ENCODE measurements around the gene SLC47A2. TPM values are rescaled to one million over a fixed set of nuclear protein-coding genes. Genes with fewer than 3 reads are reported as not detected.

The SLC47A2 gene
- total RNA-seq, 1 donor from 2014 or later = not detected

GRCh38 chr17:19744492-19744891, 28.1 kb upstream of the SLC47A2 start:
- no peak for DNase-seq (ENCODE audit: low spot score in 2 of 2, unreplicated experiment in 2 of 2)
- Mint-ChIP-seq H3K27me3 (ENCODE audit: low read depth) (no peaks in the 10 kb centered on the region), H3K4me1 (peaks cover 2% of the 10 kb centered on the region), H3K36me3 (no peaks in the 10 kb centered on the region), H3K27ac (no peak overlapping the region), H3K4me3 (peak overlapping the region; percentile 77), H3K9me3 (no peaks in the 10 kb centered on the region)
- TF ChIP-seq CTCF (IDR thresholded peaks at IDR 0.05; ENCODE audit: unreplicated experiment) = no peak

- Mint-ChIP-seq H3K4me1 (peaks cover 2% of the 10 kb centered on the region), H3K27me3 (ENCODE audit: low read depth) (no peaks in the 10 kb centered on the region), H3K27ac (no peak overlapping the region), H3K9me3 (no peaks in the 10 kb centered on the region), H3K4me3 (peak overlapping the region; percentile 47), H3K36me3 (no peaks in the 10 kb centered on the region)
- DNase-seq (ENCODE audit: low spot score in 2 of 2, unreplicated experiment in 2 of 2) = no peak
- no peak for TF ChIP-seq CTCF (IDR thresholded peaks at IDR 0.05; ENCODE audit: unreplicated experiment)
Observed at GRCh38 chr17:19743101-19744100, 27.0 kb upstream of the SLC47A2 start.

- no peaks in the 10 kb centered on the region for H3K9me3 Mint-ChIP-seq
- no peak for DNase-seq (ENCODE audit: low spot score in 2 of 2, unreplicated experiment in 2 of 2)
- H3K4me1 Mint-ChIP-seq = peaks cover 2% of the 10 kb centered on the region
- H3K27me3 Mint-ChIP-seq (ENCODE audit: low read depth) = no peaks in the 10 kb centered on the region
- H3K36me3 Mint-ChIP-seq = no peaks in the 10 kb centered on the region
- peak overlapping the region; percentile 48 for H3K4me3 Mint-ChIP-seq
- no peak overlapping the region for H3K27ac Mint-ChIP-seq
- TF ChIP-seq CTCF (IDR thresholded peaks at IDR 0.05; ENCODE audit: unreplicated experiment) = no peak
Observed at GRCh38 chr17:19742495-19742894, 26.1 kb upstream of the SLC47A2 start.

GRCh38 chr17:19741832-19742457, 25.6 kb upstream of the SLC47A2 start:
- Mint-ChIP-seq H3K27ac (no peak overlapping the region), H3K4me1 (peaks cover 2% of the 10 kb centered on the region), H3K4me3 (no peak overlapping the region), H3K36me3 (no peaks in the 10 kb centered on the region), H3K9me3 (no peaks in the 10 kb centered on the region), H3K27me3 (ENCODE audit: low read depth) (no peaks in the 10 kb centered on the region)
- TF ChIP-seq CTCF (IDR thresholded peaks at IDR 0.05; ENCODE audit: unreplicated experiment) = no peak
- no peak for DNase-seq (ENCODE audit: low spot score in 2 of 2, unreplicated experiment in 2 of 2)

- no peak for DNase-seq (ENCODE audit: low spot score in 2 of 2, unreplicated experiment in 2 of 2)
- Mint-ChIP-seq H3K27ac (no peak overlapping the region), H3K4me3 (no peak overlapping the region), H3K36me3 (no peaks in the 10 kb centered on the region), H3K9me3 (no peaks in the 10 kb centered on the region), H3K4me1 (peaks cover 2% of the 10 kb centered on the region), H3K27me3 (ENCODE audit: low read depth) (no peaks in the 10 kb centered on the region)
- TF ChIP-seq CTCF (IDR thresholded peaks at IDR 0.05; ENCODE audit: unreplicated experiment) = no peak
Observed at GRCh38 chr17:19740933-19741332, 24.5 kb upstream of the SLC47A2 start.
